NCI-H1105 (cell line): Measurements from ENCODE around the gene P4HA1.

Source experiments
- DNase-seq: peaks from one replicate; lab custom pipeline; 2025; lab: John Stamatoyannopoulos, UW

Gene P4HA1

DNA sequence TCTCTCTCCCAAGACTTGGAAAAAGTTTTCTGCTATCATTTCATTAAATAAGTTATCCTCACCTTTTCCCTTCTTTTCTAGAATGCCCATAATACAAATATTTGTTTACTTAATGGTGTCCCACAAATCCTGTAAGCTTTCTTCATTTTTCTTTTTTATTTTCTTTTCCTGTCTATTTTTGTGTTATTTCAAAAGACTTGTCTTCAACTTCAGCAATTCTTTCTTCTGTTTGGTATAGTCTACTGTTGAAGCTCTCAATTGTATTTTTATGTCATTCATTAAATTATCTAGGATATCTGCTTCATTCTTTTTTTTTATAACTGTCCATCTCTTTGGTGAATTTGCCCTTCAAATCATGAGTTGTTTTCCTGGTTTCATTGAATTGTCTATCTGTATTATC lies 117.0 kb downstream of the P4HA1 start:
- no peak for DNase-seq

DNA sequence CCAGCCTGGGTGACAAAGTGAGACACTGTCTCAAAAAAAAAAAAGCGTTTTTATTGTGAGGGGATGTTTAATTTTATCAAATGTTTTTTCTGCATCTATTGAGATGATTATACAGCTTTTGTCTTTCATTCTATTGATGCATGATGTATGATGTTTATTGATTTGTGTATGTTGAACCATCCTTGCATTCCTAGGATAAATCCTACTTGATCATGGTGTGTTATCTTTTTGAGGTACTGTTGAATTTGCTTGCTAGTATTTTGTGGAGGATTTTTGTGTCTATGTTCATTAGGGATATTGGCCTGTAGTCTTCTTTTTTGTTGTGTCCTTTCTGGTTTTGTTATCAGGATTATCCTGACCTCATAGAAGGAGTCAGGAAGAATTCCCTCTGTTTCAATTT lies 119.8 kb downstream of the P4HA1 start:
- DNase-seq: no peak
